MM.1S (cell line): Measurements from ENCODE around the gene CFI.

Source experiments
- EZH2 ChIP-seq: fragments of 300-600 bp; sonication (generic); optimal IDR thresholded peaks from 2 replicates; pipeline ENCODE3; 2017; ENCODE audit warnings: low read depth, mild to moderate bottlenecking, antibody characterized with exemption, low read length, mixed read lengths
- TF ChIP-seq, protein P1 (sequence below): fragments of 300-600 bp; sonication (generic); IDR thresholded peaks from 2 replicates; pipeline ENCODE4 v1.5.1; 2016; ENCODE audit warnings: antibody characterized with exemption, low read length, mixed read lengths

DNA sequence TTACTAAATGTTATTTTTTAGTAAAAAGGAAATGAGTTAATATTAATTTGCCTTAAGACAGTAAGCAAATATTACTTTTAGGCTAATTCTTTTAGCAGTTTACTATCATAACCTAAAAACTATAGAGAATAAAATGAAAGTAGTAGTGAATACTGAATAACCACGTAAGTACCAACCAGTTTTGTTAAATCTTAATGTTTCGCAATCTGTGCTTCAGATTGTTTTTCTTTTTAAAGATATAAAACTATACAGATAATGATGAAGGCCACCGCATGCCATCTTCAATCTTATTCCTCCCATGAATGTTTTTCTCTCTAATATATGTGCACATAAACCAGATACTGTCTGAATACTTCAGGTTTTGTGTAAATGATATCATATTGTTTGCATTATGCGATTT lies 32.0 kb upstream of the CFI start:
- TF ChIP-seq, protein P1, sequence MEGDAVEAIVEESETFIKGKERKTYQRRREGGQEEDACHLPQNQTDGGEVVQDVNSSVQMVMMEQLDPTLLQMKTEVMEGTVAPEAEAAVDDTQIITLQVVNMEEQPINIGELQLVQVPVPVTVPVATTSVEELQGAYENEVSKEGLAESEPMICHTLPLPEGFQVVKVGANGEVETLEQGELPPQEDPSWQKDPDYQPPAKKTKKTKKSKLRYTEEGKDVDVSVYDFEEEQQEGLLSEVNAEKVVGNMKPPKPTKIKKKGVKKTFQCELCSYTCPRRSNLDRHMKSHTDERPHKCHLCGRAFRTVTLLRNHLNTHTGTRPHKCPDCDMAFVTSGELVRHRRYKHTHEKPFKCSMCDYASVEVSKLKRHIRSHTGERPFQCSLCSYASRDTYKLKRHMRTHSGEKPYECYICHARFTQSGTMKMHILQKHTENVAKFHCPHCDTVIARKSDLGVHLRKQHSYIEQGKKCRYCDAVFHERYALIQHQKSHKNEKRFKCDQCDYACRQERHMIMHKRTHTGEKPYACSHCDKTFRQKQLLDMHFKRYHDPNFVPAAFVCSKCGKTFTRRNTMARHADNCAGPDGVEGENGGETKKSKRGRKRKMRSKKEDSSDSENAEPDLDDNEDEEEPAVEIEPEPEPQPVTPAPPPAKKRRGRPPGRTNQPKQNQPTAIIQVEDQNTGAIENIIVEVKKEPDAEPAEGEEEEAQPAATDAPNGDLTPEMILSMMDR: no peak
- no peak for TF ChIP-seq EZH2
